GM12892 (cell line): Measurements from ENCODE around the gene C1QTNF7.

Experiments used
- DNase-seq: peaks from one replicate; pipeline ENCODE4 v3.0.0; 2011; ENCODE audit not compliant: insufficient read length
- FAIRE-seq: peaks from 2 replicates; lab custom pipeline; 2011; peaks lifted over from hg19 to GRCh38; lab: Jason Lieb, UNC
- POLR2A ChIP-seq: IDR thresholded peaks from 2 replicates; pipeline ENCODE4 v1.6.1; 2011; ENCODE audit warnings: low read depth, low read length, control low read depth
- POLR2AphosphoS5 ChIP-seq: IDR thresholded peaks from 2 replicates; pipeline ENCODE4 v1.6.1; 2011; ENCODE audit warnings: low read depth, low read length, control low read depth
- TAF1 ChIP-seq: IDR thresholded peaks from 2 replicates; pipeline ENCODE4 v1.6.1; 2011; ENCODE audit warnings: low read depth, mild to moderate bottlenecking, control low read depth, low read length, borderline replicate concordance

The C1QTNF7 gene

DNA sequence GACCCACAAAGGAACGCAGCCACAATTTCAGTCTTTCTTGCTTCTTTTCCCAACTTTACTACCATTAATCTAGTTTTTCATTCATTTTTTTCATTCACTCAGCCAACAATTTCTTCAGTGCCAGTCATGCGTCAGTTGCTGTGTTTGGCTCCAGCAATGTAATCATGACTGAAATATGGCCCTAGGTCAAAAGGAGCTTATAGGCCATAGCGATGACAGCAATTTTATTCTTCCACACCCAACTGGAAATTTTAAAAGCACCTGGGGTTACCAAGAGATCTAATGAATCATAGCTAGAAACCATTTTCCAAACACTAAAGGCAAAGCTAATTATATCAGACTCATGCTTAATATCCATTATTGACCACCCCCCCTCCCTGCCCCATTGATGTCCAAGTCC lies 29.8 kb upstream of the C1QTNF7 start:
- no peak for DNase-seq
- TF ChIP-seq POLR2A (no peak), POLR2AphosphoS5 (no peak), TAF1 (no peak)
- no peak for FAIRE-seq

DNA sequence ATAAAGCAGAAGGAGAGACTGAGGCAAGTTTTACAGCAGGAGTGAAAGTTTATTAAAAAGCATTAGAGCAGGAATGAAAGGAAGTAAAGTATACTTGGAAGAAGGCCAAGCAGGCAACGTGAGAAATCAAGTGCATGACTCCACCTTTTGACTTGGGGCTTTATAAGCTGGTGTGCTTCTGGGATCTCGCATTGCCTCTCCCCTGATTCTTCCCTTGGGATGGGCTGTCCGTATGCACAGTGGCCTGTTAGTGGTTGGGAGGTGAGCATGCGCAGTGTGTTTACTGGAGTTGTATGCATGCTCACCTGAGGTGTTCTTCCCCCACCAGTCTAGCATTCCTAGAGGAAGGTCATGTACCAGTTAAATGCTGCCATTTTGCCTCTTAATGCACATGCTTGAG lies 29.1 kb upstream of the C1QTNF7 start:
- no peak for FAIRE-seq

DNA sequence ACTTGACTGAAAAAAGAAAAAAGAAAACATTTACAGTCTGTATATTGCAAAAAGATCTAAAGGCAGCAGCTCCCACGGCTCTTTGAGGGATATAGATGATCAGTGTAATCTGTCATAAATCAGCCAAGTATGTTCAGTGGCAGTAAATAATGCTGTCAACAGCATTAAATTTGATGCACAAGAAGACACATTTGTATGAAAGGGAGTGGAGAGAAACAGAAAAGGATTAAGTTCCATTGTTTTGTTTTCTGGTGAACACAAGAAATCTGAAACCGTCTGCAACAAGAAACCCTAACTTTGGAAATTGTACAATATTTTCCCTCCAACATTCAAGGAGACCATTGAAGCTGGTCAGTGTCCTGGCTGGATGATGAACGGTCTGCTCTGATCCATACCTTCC lies 27.6 kb upstream of the C1QTNF7 start:
- TF ChIP-seq TAF1 = no peak
- TF ChIP-seq POLR2A = no peak
- DNase-seq = no peak
- FAIRE-seq = no peak

More for the DNA sequence above, 29.1 kb upstream of the C1QTNF7 start:
- TF ChIP-seq POLR2A = no peak
- no peak for TF ChIP-seq POLR2AphosphoS5
- TF ChIP-seq TAF1 = no peak
- DNase-seq = no peak

DNA sequence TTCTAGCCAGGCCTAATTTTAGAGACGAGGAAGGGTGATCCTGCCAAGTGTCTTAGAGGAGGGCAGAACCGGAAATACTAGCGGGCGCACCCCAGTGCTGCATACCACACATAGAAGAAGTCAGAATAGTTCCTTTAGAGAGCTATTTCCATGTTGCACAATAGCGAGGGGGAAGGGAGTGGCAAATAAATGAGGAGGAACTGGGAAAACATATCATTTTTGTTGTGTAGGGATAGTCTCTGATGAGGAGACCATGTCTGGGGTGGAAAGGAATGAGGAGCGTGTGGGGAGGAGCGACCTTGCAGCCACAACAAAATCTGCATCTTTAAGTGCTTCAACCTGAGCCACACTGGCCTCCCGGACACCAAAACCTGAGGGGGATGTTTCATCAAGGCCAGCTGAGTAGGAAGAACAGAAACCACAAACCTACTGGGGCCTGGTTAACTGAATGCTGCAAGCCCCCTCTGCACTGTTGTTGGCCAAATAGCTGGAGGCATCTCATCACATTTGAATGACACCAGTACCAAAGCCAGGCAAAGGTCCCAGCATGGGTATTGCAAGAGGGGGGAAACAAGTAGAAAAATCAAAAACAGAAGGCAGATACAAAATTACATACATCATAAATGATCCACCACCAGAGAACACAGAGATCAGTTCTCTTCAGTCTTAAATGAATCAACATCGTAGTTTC lies 26.7 kb upstream of the C1QTNF7 start:
- no peak for DNase-seq
- FAIRE-seq = no peak
- TF ChIP-seq POLR2AphosphoS5 (no peak), TAF1 (no peak), POLR2A (no peak)

DNA sequence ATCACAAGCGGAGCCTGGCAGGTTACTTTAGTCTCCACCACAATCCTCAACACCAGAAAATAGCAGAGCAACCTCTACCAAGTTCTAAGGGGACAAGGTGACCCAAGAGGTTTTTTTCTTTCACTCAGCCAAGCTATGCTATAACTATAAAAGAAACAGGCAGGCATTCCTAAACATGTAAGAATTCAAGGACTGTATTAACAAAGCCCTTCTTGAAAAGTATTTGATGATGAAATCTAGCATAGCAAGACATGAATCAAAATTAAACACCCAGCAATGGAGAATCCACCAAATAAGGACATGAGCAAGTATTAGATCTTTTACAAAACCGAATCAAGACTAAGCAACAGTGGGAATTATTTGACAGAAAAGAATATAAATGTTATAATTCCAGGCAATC lies 25.7 kb upstream of the C1QTNF7 start:
- no peak for TF ChIP-seq POLR2A
- no peak for DNase-seq
- FAIRE-seq = no peak

DNA sequence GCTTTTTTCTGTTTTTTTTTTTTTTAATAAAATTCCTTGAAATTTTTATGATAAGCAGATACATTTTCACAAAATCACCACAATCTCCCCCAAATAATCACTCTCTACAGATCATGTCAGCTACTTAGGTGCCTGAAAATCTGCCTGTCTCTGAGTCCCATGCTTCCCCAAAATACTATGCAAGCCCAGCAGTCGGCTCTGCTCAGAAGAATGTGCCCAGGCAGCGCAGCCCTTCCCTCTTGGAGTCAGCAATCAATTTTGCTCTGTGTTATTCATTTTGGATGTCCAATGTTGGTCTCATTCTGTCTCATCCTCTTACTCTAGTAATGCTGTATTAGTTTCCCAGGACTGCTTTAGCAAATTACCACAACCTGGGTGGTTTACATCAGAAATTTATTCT lies 24.9 kb upstream of the C1QTNF7 start:
- TF ChIP-seq TAF1 (no peak), POLR2AphosphoS5 (no peak), POLR2A (no peak)
- DNase-seq = no peak
- no peak for FAIRE-seq

GRCh38 chr4:15405018-15405417 lies 22.8 kb upstream of the C1QTNF7 start:
- no peak for DNase-seq
- FAIRE-seq = no peak
- TF ChIP-seq POLR2A (no peak), POLR2AphosphoS5 (no peak), TAF1 (no peak)

DNA sequence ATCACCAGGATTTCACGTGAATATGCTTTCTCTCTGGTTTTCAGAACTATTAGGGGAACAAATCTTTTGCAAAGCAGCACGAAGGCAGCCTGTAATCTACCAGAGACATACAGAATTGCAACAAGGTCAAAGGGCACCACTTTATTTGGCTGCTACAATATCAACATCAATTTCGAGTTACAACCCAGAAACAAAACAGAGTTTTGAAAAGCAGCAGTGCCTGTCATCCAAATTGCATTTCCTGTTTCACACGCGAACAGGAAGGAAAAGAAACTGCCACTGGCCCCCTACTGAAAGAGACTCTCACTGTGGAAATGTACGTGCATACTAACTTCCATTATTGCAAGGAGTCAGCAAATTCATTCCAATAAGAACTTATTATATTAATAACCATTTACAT lies 17.1 kb upstream of the C1QTNF7 start:
- TF ChIP-seq POLR2AphosphoS5 = no peak
- TF ChIP-seq TAF1 = no peak
- no peak for TF ChIP-seq POLR2A
- FAIRE-seq = no peak
- DNase-seq = no peak

DNA sequence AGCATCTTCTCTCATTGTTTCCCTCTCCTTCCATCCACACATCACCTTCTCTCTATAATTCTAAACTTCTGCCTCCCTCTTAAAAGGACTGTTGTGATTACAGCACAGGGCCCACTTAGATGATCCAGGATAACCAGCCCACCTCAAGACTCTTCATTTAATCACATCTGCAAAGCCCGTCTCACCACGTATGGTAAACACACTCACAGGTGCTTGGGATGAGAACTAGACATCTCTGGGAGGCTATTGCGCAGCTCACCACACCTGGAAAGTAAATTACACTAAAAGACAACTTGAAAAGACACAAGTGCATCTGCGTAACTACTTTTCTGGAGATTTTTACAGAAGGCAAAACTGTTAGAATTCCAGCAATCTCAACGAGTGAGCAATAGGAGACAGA lies 15.4 kb upstream of the C1QTNF7 start:
- TF ChIP-seq POLR2A = no peak
- TF ChIP-seq TAF1 = no peak
- no peak for TF ChIP-seq POLR2AphosphoS5
- no peak for FAIRE-seq
- DNase-seq = no peak

DNA sequence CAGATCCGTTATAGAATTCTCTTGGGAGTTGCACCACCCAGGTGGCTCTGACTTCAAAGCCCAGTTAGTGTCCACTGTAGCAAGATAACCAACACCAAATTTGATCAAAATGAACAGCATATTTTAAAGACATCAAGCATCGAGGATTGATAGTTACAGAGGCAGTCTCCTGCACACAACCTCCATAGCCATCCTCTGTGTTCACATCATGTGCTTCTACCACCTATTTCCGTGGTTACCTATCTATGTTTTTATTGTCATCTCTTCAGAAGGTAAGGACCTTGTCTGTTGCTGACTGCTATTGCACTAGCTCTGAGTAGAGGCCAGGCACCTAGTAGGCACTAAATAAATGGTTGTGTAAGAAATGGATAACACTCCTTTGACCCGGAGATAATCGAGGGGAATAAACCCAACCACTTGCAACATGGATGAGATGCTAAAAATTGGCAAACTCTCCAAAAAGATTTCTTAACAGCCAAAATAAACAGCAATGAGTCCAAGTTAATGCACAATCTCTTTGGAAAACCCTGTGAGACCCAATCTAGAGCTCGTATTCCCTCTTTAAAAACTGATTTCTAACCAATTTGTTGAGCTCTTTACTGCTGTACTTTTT lies 14.7 kb upstream of the C1QTNF7 start:
- DNase-seq = no peak
- TF ChIP-seq POLR2A (no peak), POLR2AphosphoS5 (no peak), TAF1 (no peak)
- no peak for FAIRE-seq

- TF ChIP-seq TAF1 = no peak
- TF ChIP-seq POLR2AphosphoS5 = no peak
- no peak for TF ChIP-seq POLR2A
- no peak for FAIRE-seq
- DNase-seq = no peak
Observed at GRCh38 chr4:15413623-15414019, 14.2 kb upstream of the C1QTNF7 start.

DNA sequence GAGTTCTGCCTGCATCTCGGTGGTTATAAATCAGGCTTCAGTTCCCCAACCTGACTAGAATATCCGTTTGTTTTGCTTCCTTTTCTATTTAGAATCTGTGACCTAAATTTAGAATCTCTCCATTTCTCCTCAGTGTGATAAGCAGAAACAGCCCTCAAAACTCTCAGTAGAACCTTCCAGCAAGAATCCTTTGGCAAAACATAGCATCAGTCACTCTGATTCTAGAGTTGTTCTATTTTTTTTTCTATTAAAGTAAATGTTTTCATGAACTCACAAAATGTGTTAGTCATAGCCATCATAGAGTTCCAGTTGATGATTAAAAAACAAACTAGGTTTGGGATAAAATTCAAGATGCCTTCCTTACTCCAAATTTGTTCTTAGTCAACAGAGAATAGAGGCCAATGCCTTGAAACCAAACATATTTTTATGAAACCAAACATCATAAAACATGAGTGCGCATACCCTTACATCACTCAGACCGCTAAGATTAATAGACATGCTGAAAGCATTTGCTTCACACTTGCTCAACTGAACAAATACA lies 13.2 kb upstream of the C1QTNF7 start:
- no peak for DNase-seq
- FAIRE-seq = no peak
- no peak for TF ChIP-seq TAF1
- TF ChIP-seq POLR2A = no peak
- no peak for TF ChIP-seq POLR2AphosphoS5
